ENCODE results near the gene LMOD3. TPM values are rescaled to one million over a fixed set of nuclear protein-coding genes. Genes with fewer than 3 reads are reported as not detected.

Gene LMOD3
- total and polyA plus RNA-seq, 2 of the 8 experiments (the other 6 are each of a cell fraction or from before 2014, with no cell fraction given): not detected

DNA sequence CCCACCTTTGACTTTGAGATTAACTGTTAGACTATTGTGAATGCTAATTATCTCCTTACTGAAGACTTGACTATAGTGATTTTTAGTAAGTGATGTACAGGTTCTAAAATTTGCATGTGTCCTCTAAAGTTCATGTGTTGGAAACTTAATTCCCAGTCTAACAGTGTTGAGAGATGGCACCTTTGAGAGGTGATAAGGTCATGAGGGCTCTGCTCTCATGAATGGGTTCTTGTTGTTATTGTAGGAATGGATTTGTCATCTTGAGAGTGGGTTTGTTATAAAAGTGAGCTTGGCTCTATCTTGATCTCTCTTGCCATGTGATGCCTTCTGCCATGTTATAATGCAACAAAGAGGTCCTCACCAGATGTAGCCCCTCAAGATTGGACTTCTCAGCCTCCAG lies 18.9 kb upstream of the LMOD3 start (continued):
- TF ChIP-seq, protein P1, sequence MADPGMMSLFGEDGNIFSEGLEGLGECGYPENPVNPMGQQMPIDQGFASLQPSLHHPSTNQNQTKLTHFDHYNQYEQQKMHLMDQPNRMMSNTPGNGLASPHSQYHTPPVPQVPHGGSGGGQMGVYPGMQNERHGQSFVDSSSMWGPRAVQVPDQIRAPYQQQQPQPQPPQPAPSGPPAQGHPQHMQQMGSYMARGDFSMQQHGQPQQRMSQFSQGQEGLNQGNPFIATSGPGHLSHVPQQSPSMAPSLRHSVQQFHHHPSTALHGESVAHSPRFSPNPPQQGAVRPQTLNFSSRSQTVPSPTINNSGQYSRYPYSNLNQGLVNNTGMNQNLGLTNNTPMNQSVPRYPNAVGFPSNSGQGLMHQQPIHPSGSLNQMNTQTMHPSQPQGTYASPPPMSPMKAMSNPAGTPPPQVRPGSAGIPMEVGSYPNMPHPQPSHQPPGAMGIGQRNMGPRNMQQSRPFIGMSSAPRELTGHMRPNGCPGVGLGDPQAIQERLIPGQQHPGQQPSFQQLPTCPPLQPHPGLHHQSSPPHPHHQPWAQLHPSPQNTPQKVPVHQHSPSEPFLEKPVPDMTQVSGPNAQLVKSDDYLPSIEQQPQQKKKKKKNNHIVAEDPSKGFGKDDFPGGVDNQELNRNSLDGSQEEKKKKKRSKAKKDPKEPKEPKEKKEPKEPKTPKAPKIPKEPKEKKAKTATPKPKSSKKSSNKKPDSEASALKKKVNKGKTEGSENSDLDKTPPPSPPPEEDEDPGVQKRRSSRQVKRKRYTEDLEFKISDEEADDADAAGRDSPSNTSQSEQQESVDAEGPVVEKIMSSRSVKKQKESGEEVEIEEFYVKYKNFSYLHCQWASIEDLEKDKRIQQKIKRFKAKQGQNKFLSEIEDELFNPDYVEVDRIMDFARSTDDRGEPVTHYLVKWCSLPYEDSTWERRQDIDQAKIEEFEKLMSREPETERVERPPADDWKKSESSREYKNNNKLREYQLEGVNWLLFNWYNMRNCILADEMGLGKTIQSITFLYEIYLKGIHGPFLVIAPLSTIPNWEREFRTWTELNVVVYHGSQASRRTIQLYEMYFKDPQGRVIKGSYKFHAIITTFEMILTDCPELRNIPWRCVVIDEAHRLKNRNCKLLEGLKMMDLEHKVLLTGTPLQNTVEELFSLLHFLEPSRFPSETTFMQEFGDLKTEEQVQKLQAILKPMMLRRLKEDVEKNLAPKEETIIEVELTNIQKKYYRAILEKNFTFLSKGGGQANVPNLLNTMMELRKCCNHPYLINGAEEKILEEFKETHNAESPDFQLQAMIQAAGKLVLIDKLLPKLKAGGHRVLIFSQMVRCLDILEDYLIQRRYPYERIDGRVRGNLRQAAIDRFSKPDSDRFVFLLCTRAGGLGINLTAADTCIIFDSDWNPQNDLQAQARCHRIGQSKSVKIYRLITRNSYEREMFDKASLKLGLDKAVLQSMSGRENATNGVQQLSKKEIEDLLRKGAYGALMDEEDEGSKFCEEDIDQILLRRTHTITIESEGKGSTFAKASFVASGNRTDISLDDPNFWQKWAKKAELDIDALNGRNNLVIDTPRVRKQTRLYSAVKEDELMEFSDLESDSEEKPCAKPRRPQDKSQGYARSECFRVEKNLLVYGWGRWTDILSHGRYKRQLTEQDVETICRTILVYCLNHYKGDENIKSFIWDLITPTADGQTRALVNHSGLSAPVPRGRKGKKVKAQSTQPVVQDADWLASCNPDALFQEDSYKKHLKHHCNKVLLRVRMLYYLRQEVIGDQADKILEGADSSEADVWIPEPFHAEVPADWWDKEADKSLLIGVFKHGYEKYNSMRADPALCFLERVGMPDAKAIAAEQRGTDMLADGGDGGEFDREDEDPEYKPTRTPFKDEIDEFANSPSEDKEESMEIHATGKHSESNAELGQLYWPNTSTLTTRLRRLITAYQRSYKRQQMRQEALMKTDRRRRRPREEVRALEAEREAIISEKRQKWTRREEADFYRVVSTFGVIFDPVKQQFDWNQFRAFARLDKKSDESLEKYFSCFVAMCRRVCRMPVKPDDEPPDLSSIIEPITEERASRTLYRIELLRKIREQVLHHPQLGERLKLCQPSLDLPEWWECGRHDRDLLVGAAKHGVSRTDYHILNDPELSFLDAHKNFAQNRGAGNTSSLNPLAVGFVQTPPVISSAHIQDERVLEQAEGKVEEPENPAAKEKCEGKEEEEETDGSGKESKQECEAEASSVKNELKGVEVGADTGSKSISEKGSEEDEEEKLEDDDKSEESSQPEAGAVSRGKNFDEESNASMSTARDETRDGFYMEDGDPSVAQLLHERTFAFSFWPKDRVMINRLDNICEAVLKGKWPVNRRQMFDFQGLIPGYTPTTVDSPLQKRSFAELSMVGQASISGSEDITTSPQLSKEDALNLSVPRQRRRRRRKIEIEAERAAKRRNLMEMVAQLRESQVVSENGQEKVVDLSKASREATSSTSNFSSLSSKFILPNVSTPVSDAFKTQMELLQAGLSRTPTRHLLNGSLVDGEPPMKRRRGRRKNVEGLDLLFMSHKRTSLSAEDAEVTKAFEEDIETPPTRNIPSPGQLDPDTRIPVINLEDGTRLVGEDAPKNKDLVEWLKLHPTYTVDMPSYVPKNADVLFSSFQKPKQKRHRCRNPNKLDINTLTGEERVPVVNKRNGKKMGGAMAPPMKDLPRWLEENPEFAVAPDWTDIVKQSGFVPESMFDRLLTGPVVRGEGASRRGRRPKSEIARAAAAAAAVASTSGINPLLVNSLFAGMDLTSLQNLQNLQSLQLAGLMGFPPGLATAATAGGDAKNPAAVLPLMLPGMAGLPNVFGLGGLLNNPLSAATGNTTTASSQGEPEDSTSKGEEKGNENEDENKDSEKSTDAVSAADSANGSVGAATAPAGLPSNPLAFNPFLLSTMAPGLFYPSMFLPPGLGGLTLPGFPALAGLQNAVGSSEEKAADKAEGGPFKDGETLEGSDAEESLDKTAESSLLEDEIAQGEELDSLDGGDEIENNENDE (IDR thresholded peaks at IDR 0.05; ENCODE audit: insufficient replicate concordance, low read length): no peak
- TF ChIP-seq KDM1A (IDR thresholded peaks at IDR 0.05; ENCODE audit: borderline replicate concordance, low read length): no peak
- TF ChIP-seq RNF2 (IDR thresholded peaks at IDR 0.05; ENCODE audit: borderline replicate concordance, low read depth, low read length, missing control alignments, poor library complexity, severe bottlenecking): no peak
- no peak for TF ChIP-seq CREB1 (IDR thresholded peaks at IDR 0.05)
- TF ChIP-seq SIRT6 (IDR thresholded peaks at IDR 0.05; ENCODE audit: low read length): no peak

Measured in H1 (cell line).